Measurements from ENCODE around the gene TMEM108.

GRCh38 chr3:133014325-133014724 is 23.9 kb upstream of the TMEM108 start:
- no peak for TF ChIP-seq CTCF (IDR thresholded peaks at IDR 0.05)
- TF ChIP-seq POLR2A (IDR thresholded peaks at IDR 0.05): no peak
